HG03571 (cell line): ENCODE results near the gene C13orf42.

Experiments used
- ATAC-seq: cut with Tn5 transposase; IDR thresholded peaks from one replicate; pipeline ENCODE4 v1.9.1; 2021; ENCODE audit not compliant: unreplicated experiment

The C13orf42 gene

DNA sequence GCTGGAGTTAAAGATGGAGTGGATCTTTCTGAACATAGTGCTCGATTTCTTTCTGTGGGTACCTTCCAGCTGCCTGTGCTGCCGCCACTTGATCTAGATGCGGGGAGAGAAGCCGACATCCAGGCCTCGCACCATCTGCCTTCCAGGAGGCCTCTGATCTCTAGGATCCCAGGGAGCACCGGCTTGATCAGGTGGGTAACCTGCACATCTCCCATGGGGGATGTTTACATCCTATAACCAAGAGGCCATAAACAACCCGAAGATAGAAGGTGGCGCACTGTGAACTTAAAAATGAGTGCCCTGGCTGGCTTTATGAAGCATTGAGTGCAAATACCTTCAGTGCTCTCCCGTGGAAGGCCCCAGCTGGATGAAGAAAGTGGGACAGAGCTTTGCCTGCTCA lies at the start of gene C13orf42:
Gene C13orf42 (minus strand): TSS at position 101 of the 400 bp plus-strand sequence. CDS start 65 bp downstream, at position 36.
- ATAC-seq, result no peak

DNA sequence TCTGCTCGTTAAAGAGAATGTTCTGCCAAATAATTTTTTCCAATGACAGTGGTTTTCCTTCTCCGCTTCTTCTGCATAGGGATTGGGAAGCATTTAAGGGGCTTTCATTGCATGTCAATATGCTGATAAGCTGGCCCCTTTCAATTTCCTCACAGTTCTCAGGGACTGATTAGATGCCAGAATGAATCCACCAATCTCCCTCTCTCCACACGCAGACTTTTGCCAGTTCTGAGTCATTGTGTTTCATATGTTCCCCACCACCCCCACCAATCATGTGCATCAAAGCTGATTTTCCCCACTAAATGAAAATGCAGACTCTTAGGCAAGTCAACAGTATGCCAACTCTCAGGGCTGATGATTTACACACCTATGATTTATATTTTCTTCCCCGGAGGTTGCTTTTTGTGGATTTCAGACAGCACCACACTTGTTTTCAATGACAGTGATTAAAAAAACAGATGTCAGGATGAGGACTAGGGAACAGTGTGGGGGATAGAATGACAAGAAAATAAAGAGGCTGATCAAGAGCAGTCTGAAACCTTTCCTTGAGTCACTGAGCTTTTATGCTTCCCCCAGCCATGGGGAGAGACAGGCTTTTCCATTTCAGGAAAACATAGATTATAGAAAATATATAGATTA lies 47.9 kb upstream of the C13orf42 start:
- no peak for ATAC-seq

DNA sequence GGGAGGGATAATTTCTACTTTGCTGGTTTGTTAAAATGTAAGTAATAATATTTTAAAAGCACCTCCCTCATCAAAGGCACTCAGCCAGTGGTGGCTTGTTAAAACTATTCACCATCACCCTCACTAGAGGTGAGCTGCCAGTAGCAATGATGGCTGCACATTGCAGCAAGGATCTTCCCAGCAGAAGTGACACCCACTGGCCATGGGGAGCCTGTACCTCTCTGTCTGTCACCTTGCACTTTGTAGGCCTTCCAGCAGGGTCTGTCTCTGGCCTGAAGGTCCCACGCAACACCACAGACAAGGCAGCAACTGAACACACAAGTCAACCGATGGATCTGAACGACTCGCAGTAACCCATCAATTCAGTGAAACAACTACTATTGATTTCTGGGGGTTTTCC lies 47.3 kb upstream of the C13orf42 start:
- no peak for ATAC-seq

DNA sequence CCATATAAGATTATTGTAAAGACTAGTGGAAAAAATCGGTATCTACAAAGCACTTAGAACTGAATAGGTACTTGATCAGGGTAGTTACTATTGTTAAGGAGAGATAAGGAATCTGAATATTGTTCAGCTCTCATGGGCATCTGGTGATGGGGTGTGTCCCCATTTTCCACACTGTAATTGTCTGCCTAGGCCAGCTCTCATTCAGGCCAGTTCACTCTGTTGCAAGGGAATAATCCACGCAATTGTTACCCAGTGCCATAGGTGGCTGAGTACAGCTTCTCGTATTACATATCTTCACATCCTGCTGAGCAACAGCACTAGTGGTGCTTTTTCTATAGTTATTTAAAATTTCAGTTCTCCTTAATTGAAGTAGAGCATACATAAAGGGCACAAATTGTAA lies 45.6 kb upstream of the C13orf42 start:
- ATAC-seq, result no peak

DNA sequence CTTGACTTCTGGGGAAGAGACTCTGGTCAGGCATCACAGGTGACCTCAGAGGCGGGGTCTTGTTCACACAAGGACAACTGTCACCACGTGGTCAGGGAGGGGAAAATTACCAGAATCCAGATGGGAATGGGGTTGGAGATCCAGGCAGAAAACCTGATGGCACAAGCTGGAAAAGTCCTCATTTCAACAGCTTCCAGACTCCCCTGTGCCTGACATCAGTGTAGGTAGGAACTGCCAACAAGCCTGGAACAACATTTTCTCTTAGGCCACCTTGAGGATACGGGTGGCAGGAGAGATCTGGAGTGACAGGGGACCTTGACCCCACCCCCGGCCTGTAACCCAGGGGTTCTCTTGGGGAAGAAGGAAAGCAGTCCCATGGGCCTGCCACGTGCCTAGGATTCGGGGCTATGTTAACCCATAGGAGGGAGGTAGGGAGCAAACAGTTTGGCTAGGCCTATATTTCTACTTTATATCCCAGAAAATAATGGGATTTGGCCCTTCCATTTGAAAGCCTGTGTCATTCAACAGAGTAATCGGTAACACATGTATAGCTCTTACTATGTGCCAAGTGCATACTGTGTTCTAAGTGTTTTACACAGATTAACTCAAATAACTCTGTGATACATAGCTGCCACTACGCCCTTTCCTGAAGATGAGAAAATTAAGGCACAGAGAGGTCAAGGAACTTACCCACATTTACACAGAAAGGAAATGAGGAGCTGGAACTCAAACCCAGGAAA lies 44.9 kb upstream of the C13orf42 start:
- ATAC-seq, result no peak

DNA sequence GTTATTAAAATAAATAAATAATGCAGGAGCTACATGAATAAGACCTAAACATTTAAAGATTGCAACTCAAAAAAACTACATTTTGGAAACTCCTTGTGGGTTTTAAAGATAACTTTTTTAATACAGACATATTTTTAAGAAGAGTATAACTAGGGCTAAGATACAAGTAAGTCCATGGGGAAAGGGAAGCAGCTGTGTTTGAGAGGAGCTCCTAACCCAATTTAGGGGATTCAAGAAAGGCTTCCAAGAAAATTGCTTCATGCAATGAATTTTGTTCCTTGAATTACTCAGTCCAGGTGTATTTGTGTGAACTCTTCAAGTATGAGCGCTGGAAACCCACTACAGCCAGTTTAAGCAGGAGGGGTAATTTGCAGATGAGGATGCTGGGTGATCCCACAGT lies 44.1 kb upstream of the C13orf42 start:
- ATAC-seq, result no peak

DNA sequence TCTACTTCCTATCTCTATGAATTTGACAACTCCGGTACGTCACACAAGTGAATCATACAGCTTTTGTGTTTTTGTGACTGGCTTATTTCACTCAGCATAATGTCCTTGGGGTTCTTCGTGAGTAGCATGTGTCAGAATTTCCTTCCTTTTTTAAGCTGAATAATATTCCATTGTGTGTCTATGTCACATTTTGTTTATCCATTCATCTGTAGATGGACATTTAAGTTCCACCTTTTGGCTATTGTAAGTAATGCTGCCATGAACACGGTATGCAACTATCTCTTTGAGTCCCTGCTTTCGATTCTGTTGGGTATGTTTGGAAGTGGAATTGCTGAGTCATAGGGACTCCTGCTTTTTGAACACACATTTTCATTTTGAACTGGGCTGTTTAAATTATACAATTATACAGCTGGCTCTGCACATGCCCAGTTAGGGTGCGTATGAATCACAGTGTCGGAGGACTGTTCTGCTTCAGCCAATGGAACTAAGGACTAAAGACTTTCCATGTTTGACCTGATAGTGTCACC lies 43.0 kb upstream of the C13orf42 start:
- no peak for ATAC-seq

DNA sequence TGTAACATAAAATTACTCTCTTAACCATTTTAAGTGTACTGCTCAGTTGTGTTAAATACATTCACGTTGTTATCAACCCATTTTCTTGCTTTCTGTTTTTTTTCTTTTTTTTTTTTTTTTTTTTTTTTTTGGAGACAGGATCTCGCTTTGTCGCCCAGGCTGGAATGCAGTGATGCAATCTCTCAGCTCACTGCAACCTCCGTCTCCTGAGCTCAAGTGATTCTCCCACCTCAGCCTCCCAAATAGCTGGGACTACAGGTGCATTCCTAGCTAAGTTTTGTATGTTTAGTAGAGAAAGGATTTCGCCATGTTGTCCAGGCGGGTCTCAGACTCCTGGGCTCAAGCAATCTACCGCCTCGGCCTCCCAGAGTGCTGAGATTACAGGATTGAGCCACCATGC lies 42.5 kb upstream of the C13orf42 start:
- no peak for ATAC-seq

DNA sequence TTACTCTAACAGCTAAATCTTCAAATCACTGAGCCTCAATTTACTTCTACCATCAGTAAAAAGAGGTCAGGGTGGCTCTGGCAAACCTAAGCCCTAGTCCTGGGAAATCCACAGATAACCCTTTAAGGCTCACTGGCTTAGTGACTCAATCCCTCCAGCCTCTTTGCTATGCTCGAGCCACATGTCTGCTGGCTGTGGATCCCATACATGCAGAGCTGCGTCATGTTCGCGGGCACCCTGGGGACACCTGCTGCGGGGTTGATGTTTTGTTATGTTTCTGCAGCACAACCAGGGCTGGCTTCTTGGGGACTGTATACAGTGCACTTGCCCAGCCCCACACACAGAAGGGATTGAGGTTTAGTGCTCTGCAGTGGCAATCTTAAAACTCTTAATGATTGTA lies 41.6 kb upstream of the C13orf42 start:
- ATAC-seq, result no peak

DNA sequence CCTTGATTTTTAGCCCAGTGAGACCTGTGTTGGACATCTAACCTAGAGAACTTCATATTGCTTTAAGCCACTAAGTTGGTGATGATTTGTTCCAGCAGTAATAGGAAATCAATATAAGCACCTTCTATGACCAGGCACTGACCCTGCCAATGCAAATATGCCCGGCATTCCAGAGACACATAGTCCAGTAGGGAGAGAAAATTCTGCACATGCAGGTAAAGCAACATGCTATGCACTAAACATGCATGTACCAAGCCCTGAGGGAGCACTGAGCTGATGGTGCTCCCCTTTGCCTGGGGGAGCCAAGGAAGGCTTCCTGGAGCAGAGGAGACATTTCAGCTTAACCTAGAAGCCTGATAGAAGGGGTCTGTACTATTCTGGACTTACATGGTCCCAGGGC lies 40.4 kb upstream of the C13orf42 start:
- ATAC-seq, result no peak

DNA sequence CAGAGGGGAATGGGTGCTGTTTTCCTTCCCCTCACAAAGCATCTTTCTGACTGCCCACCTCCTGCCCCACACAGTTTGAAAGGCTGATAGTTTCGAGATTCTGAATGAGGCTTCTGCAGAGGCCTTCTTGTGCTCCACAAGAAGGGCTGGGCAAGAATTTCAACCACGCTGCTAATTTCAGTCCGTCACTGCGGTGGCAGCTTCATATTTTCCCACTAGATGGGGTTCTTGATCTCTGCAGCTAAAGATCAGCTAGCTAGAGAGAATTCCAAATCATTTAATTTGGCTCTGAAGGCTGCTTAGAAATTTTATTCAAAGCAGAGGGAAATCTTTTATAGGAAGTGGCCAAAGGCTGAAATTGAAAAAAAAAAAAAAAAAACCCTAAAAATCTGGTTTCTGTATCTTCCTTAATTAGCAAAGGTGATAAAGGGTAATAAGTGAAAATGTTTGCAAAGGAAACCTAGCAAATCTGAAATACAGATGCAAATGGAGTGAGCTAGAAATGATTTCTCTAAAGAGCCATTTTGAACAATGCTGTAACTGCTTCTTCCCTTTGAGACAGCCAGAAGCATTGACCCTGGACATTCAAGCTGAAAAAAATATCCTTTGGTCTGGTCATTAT lies 38.0 kb upstream of the C13orf42 start:
- ATAC-seq, result no peak

DNA sequence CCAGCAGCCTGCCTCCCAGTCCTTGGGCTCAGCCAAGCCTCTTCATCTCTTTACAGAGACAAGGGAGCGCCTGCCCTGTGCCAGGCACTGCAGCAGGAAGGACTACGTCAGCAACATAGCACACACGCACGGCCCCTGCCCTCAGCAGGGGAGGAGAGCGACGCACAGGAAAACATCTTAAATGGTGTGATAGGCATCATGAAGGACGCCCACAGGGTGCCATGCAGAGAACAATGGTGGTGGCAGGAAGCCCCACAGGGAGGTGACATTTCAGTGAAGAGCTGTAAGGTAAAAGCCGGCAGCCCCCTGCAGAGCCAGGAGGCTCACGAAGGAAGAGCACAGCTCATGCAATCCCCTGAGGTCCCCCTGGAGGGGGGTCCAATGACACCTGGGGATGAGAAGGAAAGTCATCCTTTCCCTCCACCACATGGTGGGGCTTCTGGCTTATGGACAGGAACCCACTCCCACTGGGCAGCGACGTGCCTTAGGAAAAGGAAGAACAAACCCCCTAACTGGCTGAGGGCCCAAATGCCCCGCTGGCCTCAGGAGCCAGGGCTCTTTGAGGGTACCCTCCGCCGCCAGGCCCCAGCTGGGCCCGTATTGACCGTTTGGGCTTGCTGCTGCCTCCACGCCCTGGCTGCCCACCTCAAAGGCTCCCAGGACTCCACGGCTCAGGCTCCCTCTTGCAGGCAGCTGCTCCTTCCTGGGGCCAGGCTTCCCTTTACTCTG lies 37.3 kb upstream of the C13orf42 start:
- no peak for ATAC-seq

DNA sequence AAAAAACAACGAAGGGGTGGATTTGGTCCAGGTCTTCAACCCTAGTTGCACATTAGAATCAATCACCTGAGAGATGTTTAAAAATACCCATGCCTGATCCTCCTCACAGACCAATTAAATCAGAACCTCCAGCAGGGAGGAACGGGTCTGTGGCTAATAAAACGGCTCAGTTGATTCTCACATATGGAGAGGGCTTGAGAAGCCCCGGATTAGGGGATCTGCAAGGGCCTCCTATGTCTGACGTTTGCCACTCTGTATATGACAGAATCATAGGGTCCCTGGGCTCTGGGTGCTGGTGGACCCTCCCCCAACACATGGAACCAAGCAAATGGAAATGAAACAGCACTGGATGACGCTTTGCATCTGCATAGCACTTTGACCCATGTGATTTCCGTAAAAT lies 36.7 kb upstream of the C13orf42 start:
- ATAC-seq, result no peak

DNA sequence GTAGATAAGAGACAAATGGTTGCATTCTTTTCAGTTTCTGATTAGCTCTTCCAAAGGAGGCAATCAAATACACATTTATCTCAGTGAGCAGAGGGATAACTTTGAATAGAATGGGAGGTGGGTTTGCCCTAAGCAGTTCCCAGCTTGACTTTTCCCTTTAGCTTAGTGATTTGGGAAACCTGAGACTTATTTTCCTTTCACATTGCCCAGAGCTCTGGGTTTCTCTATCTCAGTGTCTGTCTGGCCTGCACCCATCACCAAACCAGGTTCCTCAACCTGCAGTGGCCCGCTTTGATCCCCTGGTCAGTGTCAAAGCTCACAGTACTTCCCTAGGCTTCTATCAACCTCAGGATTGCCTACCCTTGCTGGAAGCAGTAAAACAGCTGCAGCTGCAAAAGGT lies 35.6 kb upstream of the C13orf42 start:
- ATAC-seq, result no peak

DNA sequence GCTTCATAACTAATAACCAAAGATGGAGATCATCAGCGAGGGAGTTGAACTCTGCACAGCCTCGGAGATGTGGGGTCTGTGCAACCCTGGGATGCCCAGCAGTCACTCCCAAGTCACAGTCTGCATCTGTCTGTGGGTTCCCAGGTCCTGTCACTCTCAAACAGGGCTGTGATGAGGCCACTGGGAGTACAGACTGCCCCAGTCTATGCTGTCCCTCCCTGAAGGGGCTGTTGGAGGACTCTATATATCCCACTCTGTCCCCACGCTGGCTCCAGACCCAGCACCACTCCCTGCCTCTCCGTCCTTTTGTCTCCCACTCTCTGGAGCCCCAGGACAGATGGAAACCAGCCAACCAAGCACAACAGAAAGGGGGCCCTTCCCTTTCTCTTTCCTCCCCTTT lies 26.2 kb upstream of the C13orf42 start:
- no peak for ATAC-seq

DNA sequence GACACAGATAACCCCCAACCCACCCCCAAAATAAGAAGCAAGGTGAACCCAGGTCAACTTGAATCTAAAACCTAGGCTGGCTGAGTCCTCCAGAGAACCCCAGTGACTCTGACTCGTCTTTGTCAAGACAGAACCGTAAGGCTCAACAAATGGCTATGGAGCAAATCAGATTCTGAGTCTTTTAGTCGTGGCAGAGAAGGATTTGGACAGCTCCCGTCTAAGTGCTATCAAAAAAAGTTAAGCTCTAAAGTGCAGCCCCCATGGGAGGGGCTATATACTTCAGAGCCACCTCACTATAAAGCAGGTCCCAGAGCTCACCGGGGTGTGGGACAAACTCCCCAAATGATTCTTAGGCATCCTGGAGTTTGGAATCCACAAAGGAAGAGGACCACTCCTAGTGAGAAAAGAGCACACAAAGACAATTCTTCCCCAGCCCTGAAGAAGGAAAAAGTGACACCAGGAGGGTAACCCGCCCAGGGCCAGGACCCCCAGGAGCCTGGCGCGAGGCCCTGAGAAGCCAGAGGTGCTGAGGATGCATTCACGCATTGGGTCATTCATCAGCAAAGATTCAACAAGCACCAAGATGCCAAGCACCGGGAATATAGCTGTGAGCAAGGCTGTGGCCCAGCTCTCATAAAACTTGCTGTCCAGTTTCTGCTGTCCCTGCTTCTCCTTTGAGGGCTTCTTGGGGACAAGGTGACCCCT lies 25.4 kb upstream of the C13orf42 start:
- ATAC-seq, result no peak

DNA sequence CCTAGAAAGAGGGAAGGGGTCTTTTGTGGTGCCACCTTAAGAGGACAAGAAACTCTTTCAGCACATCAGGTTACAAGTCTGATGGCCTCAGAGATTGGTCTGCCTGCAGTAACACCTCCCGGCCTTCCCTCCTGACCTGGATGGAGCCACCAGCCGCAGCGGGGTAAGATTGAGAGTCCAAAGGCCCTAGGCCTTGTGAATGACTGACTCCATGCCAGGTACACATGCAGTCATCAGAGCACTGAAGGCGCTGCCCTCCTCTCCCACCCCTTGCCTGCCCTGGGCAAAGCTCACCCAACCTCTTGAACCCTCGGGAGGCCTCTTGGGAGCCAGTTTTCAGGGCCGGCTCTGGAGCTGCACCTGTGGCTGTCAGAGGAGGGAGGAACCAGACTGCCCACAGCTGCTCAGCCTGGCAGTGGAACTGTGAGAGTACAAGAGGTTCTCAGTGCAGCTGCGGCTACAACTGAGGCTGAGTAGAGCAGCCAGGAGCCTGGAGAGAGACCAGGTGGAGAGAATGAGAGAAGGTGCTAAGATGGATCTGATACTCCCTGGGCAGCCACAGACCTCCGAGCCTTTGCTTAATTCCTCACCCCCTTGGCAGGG lies 23.8 kb upstream of the C13orf42 start:
- ATAC-seq, result no peak

DNA sequence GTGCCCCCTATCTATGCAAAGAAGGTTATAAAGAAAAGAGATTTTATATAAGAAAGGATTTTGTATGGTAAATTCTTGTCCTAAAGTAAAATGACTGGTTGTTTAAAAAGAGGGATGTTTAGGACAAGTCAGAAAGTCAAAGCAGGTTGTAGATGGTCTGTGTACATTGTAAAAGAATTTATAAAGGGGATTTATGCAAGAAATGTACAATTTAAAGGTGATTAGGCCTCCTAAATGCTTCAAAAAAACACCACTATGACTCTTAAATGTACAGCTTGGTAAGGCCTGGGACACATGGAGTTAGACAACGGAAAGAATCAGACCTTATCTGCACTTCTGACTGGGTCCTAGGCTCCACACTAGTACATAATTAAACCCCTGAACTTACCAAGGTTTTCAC lies 19.3 kb upstream of the C13orf42 start:
- no peak for ATAC-seq

DNA sequence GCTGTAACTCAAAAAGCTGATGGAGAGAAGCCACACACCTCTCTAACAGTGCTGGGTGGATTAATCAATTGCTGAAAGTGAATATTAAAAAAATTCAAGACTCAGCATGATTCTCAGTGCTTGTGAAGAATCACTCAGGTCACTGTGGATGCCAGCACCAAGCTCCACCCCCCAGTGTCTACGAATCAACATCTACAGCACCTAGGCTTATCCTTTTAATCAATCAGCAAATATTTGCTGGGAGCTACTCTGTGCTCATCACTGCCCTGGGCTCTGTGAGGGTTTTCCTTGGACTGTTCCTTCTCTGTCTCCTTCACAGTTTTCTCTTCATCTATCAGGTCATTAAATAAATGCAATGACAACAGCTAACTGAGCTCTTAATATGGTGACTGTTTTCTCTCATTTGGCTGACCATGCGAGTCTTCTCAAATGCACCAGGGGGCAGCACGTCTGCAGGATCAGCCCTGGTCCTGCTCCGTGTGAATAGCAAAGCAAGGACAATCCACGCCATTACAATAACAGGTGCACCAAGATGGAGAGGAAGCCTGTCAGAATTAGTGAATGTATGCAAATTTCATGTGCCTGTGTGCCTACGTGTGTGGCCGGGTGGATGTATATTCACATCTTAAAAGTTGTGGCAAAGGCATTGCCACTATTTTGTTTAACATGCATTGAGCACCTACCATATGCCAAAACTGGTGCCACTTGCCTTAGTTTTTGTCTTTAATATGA lies 14.6 kb upstream of the C13orf42 start:
- no peak for ATAC-seq
